Left colon (tissue), 2 donors: ENCODE measurements around the gene ABCC6. TPM values are rescaled to one million over a fixed set of nuclear protein-coding genes. Genes with fewer than 3 reads are reported as not detected.
"Not testable (repeated sequence)": the region's sequence is repeated elsewhere in the genome, so short reads cannot be mapped to it uniquely, and the experiment has no call there.

Source experiments
- ATAC-seq: fragments of 200-7000 bp; cut with Tn5 transposase; one replicate; pipeline ENCODE4 v1.9.1; 2020; ENCODE audit warnings: mild to moderate bottlenecking, moderate library complexity
- DNase-seq, 2 donors: peaks; one replicate each; pipeline ENCODE4 v3.0.0-alpha.2; 2020
- intact Hi-C, 2 donors: fragments of 100-400 bp; cut with DNase I in 1 of 2; cut with micrococcal nuclease in 1 of 2; formaldehyde crosslinking; loops; one replicate each; pipeline versions ENCODE4 v1.11.2 to v1.14.0; 2022; cut with DNase I, micrococcal nuclease
- long read RNA-seq: library from polyadenylated mRNA; unstranded; transcript quantifications from one replicate; pipeline ENCODE4 v2.0.0, GENCODE V29; 2021
- total RNA-seq, 2 donors: library from RNA; stranded (reverse); fragmentation: NEBNext Ultra II Directional; extraction: Animal tissue kit (Norgen Biotek cat#: 25700); gene quantifications; one replicate each; pipeline ENCODE4 v1.2.1, GENCODE V29; 2021
- donor health status: DM: no; HTN: no; CAD: no.
- donor health status: DM: yes; HTN: yes; CAD: no.

ABCC6 gene
- 10 to 100 TPM; 20.2 to 27.8 TPM for total RNA-seq
- long read RNA-seq, partial matches to known transcripts, result 10 of 17 reads
- long read RNA-seq, other reads (novel, unspliced or antisense), result 4 of 17 reads

GRCh38 chr16:16222850-16223661, at the start of gene ABCC6:
TSS of gene ABCC6 (minus strand) at chr16:16223494. CDS start at chr16:16223434, 60 bp downstream.
- ATAC-seq, result peak; percentile 99
- DNase-seq, intact Hi-C loops: not testable (repeated sequence)

- intact Hi-C loops, DNase-seq: not testable (repeated sequence)
- peak; percentile 77 for ATAC-seq
Observed at GRCh38 chr16:16272573-16273221, 49.4 kb upstream of the ABCC6 start.

GRCh38 chr16:16271658-16272057, 48.4 kb upstream of the ABCC6 start:
- ATAC-seq, DNase-seq: not testable (repeated sequence)

GRCh38 chr16:16268185-16268808, 45.0 kb upstream of the ABCC6 start:
- DNase-seq, ATAC-seq, intact Hi-C loops: not testable (repeated sequence)

More at GRCh38 chr16:16271658-16272057, 48.4 kb upstream of the ABCC6 start:
- intact Hi-C loops, result not testable (repeated sequence)

GRCh38 chr16:16267708-16268107, 44.4 kb upstream of the ABCC6 start:
- ATAC-seq, result peak; percentile 51
- DNase-seq, intact Hi-C loops: not testable (repeated sequence)

- intact Hi-C loops, ATAC-seq, DNase-seq: not testable (repeated sequence)
Observed at GRCh38 chr16:16265044-16265443, 41.8 kb upstream of the ABCC6 start.

- DNase-seq, intact Hi-C loops, ATAC-seq: not testable (repeated sequence)
Observed at GRCh38 chr16:16263947-16264346, 40.7 kb upstream of the ABCC6 start.

GRCh38 chr16:16262954-16263555, 39.8 kb upstream of the ABCC6 start:
- ATAC-seq, intact Hi-C loops, DNase-seq: not testable (repeated sequence)

- DNase-seq, intact Hi-C loops, ATAC-seq: not testable (repeated sequence)
Observed at GRCh38 chr16:16259971-16260370, 36.7 kb upstream of the ABCC6 start.

GRCh38 chr16:16258822-16259221, 35.5 kb upstream of the ABCC6 start:
- DNase-seq, intact Hi-C loops, ATAC-seq: not testable (repeated sequence)

GRCh38 chr16:16257301-16257923, 34.1 kb upstream of the ABCC6 start:
- DNase-seq, intact Hi-C loops: not testable (repeated sequence)
- peak; percentile 68 for ATAC-seq

GRCh38 chr16:16252377-16252776, 29.1 kb upstream of the ABCC6 start:
- DNase-seq, intact Hi-C loops, ATAC-seq: not testable (repeated sequence)

- ATAC-seq, intact Hi-C loops, DNase-seq: not testable (repeated sequence)
Observed at GRCh38 chr16:16249621-16250330, 26.5 kb upstream of the ABCC6 start.

GRCh38 chr16:16247439-16247838, 24.1 kb upstream of the ABCC6 start:
- DNase-seq, ATAC-seq, intact Hi-C loops: not testable (repeated sequence)

GRCh38 chr16:16246578-16247262, 23.4 kb upstream of the ABCC6 start:
- ATAC-seq, DNase-seq, intact Hi-C loops: not testable (repeated sequence)

- ATAC-seq, DNase-seq, intact Hi-C loops: not testable (repeated sequence)
Observed at GRCh38 chr16:16243886-16244285, 20.6 kb upstream of the ABCC6 start.

- DNase-seq, ATAC-seq, intact Hi-C loops: not testable (repeated sequence)
Observed at GRCh38 chr16:16240667-16241066, 17.4 kb upstream of the ABCC6 start.
